CD4-positive, CD25-positive, alpha-beta regulatory T cell (primary cell): ENCODE data around the gene SYNGR2. TPM values are rescaled to one million over a fixed set of nuclear protein-coding genes. Genes with fewer than 3 reads are reported as not detected.

Source experiments
- polyA plus RNA-seq, 4 donors: library from polyadenylated mRNA; unstranded; fragments of 300-500 nt; fragmentation: Illumina TruSeq; gene quantifications; one replicate each; pipeline ENCODE4 v1.2.3, GENCODE V29; 2021
- total RNA-seq: library from RNA; stranded (reverse); gene quantifications from one replicate; pipeline ENCODE4 v1.2.3, GENCODE V29; 2022

Gene SYNGR2
- total and polyA plus RNA-seq, 5 donors from 2014 or later, result 58.5 to 180 (median 166) TPM

Other genes with a start within 250 kb of the SYNGR2 start
- gene TNRC6C, start 209.9 kb upstream of the SYNGR2 start, total RNA-seq, result 77.1 TPM
- 1 to 10 TPM; 2.3 to 3.1 (median 2.9) TPM for gene TNRC6C, start 209.9 kb upstream of the SYNGR2 start, polyA plus RNA-seq
- gene TMC6, start 39.8 kb upstream of the SYNGR2 start, total RNA-seq, result 727 TPM
- 100 to 1,000 TPM; 160 to 242 (median 213) TPM for gene TMC6, start 39.8 kb upstream of the SYNGR2 start, polyA plus RNA-seq
- 454 TPM for gene TMC8, start 37.8 kb upstream of the SYNGR2 start, total RNA-seq
- gene TMC8, start 37.8 kb upstream of the SYNGR2 start, polyA plus RNA-seq, result 10 to 100 TPM; 61.8 to 82.0 (median 74.8) TPM
- not detected for gene C17orf99, start 22.2 kb upstream of the SYNGR2 start, total RNA-seq
- not detected for gene C17orf99, start 22.2 kb upstream of the SYNGR2 start, polyA plus RNA-seq
- gene TK1, start 18.5 kb downstream of the SYNGR2 start, total RNA-seq, result 3.2 TPM
- gene TK1, start 18.5 kb downstream of the SYNGR2 start, polyA plus RNA-seq, result 10 to 100 TPM; 12.4 to 33.8 (median 15.0) TPM
- 3.5 TPM for gene AFMID, start 18.8 kb downstream of the SYNGR2 start, total RNA-seq
- 1 to 10 TPM; 1.8 to 5.5 (median 2.6) TPM for gene AFMID, start 18.8 kb downstream of the SYNGR2 start, polyA plus RNA-seq
- 2.7 TPM for gene BIRC5, start 45.7 kb downstream of the SYNGR2 start, total RNA-seq
- 10 to 100 TPM in 1 of 4 donors, 1 to 10 TPM in 3; 2.8 to 11.5 (median 7.5) TPM for gene BIRC5, start 45.7 kb downstream of the SYNGR2 start, polyA plus RNA-seq
- gene TMEM235, start 63.0 kb downstream of the SYNGR2 start, total RNA-seq, result not detected
- gene TMEM235, start 63.0 kb downstream of the SYNGR2 start, polyA plus RNA-seq, result not detected
- 218 TPM for gene SOCS3, start 191.5 kb downstream of the SYNGR2 start, total RNA-seq
- gene SOCS3, start 191.5 kb downstream of the SYNGR2 start, polyA plus RNA-seq, result 10 to 100 TPM; 26.4 to 74.2 (median 51.2) TPM
- 50.1 TPM for gene PGS1, start 210.1 kb downstream of the SYNGR2 start, total RNA-seq
- 10 to 100 TPM; 29.6 to 35.4 (median 31.5) TPM for gene PGS1, start 210.1 kb downstream of the SYNGR2 start, polyA plus RNA-seq